ENCODE results near the gene CCDC12.
A peak's percentile ranks its signal among the peaks of the same experiment; 100 is the strongest.
"Not testable (repeated sequence)": the region's sequence is repeated elsewhere in the genome, so short reads cannot be mapped to it uniquely, and the experiment has no call there.

The CCDC12 gene

GRCh38 chr3:46921041-46921440 lies 55.5 kb downstream of the CCDC12 start:
- DNase-seq, result no peak

GRCh38 chr3:46918634-46919033 lies 57.9 kb downstream of the CCDC12 start:
- no peak for DNase-seq

GRCh38 chr3:46918202-46918601 lies 58.3 kb downstream of the CCDC12 start:
- no peak for DNase-seq

GRCh38 chr3:46917257-46917656 lies 59.3 kb downstream of the CCDC12 start:
- DNase-seq, result no peak

- no peak for DNase-seq
These were observed 59.7 kb downstream of the CCDC12 start for GRCh38 chr3:46916799-46917198.

- no peak for DNase-seq
These were observed 60.3 kb downstream of the CCDC12 start for GRCh38 chr3:46916278-46916677.

GRCh38 chr3:46915297-46915822 lies 61.2 kb downstream of the CCDC12 start:
- DNase-seq, result no peak

GRCh38 chr3:46914849-46915248 lies 61.7 kb downstream of the CCDC12 start:
- no peak for DNase-seq

- no peak for DNase-seq
These were observed 62.9 kb downstream of the CCDC12 start for GRCh38 chr3:46913644-46914043.

- DNase-seq, result no peak
These were observed 63.6 kb downstream of the CCDC12 start for GRCh38 chr3:46912986-46913385.

- not testable (repeated sequence) for DNase-seq
These were observed 65.6 kb downstream of the CCDC12 start for GRCh38 chr3:46910914-46911313.

- no peak for DNase-seq
These were observed 66.3 kb downstream of the CCDC12 start for GRCh38 chr3:46910166-46910760.

GRCh38 chr3:46909535-46910161 lies 66.9 kb downstream of the CCDC12 start:
- DNase-seq, result peak; percentile 46

GRCh38 chr3:46908986-46909534 lies 67.5 kb downstream of the CCDC12 start:
- DNase-seq, result no peak

GRCh38 chr3:46908294-46908985 lies 68.1 kb downstream of the CCDC12 start:
- DNase-seq, result no peak

- no peak for DNase-seq
These were observed 68.6 kb downstream of the CCDC12 start for GRCh38 chr3:46907960-46908293.

GRCh38 chr3:46907271-46907670 lies 69.3 kb downstream of the CCDC12 start:
- DNase-seq, result no peak

GRCh38 chr3:46906471-46907058 lies 70.0 kb downstream of the CCDC12 start:
- DNase-seq, result no peak

GRCh38 chr3:46905661-46906451 lies 70.7 kb downstream of the CCDC12 start:
- DNase-seq, result no peak

GRCh38 chr3:46905213-46905560 lies 71.4 kb downstream of the CCDC12 start:
- no peak for DNase-seq

- no peak for DNase-seq
These were observed 72.0 kb downstream of the CCDC12 start for GRCh38 chr3:46904303-46905212.

Measured in NCI-H526 treated with DMSO at 0.1 percent for 48 hours (cell line).